ENCODE results near the gene ANKUB1. TPM values are rescaled to one million over a fixed set of nuclear protein-coding genes. Genes with fewer than 3 reads are reported as not detected.

ANKUB1 gene
- total RNA-seq, 1 experiment from 2014 or later: not detected

- intact Hi-C loops (cut with micrococcal nuclease; ENCODE audit: unreplicated experiment): no loop called here
- Mint-ChIP-seq H3K36me3 (ENCODE audit: insufficient read depth, unreplicated experiment) (peaks cover 4% of the 10 kb centered on the region), H3K4me1 (ENCODE audit: low read depth, unreplicated experiment) (peaks cover 9% of the 10 kb centered on the region)
These were observed 78.4 kb downstream of the ANKUB1 start for GRCh38 chr3:149713730-149714654.

More at GRCh38 chr3:149713730-149714654, 78.4 kb downstream of the ANKUB1 start:
- H3K27ac Mint-ChIP-seq (ENCODE audit: unreplicated experiment): no peak overlapping the region
- no peak overlapping the region for H3K4me3 Mint-ChIP-seq (ENCODE audit: low read depth, unreplicated experiment)
- CTCF ChIA-PET: no interaction called here
- H3K9me3 Mint-ChIP-seq (ENCODE audit: low read depth, unreplicated experiment): no peaks in the 10 kb centered on the region
- no peaks in the 10 kb centered on the region for H3K27me3 Mint-ChIP-seq (ENCODE audit: unreplicated experiment)
- no peak for DNase-seq
- no TSS peak for BruUV-seq (replicated peaks)
- TF ChIP-seq CTCF (IDR thresholded peaks at IDR 0.05; ENCODE audit: unreplicated experiment): no peak

Other genes starting within 250 kb of the ANKUB1 start
- gene WWTR1, start 134.5 kb downstream of the ANKUB1 start, total RNA-seq (2022): 202 and 269 TPM in 2 replicates
- 73.0 and 77.1 TPM in 2 replicates for gene COMMD2, start 40.1 kb downstream of the ANKUB1 start, total RNA-seq (2022)
- gene RNF13, start 20.7 kb upstream of the ANKUB1 start, total RNA-seq (2022): 101 and 108 TPM in 2 replicates
- 219 and 225 TPM in 2 replicates for gene PFN2, start 178.3 kb upstream of the ANKUB1 start, total RNA-seq (2022)